Loucy (cell line): ENCODE measurements around the gene RIPOR3.

Experiments used
- H2AFZ ChIP-seq: fragments of 200-600 bp; sonication (generic); 2 replicates; pipeline ENCODE4 v1.6.0; 2016; ENCODE audit warnings: antibody characterized with exemption, mild to moderate bottlenecking, low read length, moderate library complexity
- H3F3A ChIP-seq: fragments of 200-600 bp; 2 replicates; pipeline ENCODE4 v1.6.0; 2016; ENCODE audit warnings: antibody characterized with exemption, low read depth, mild to moderate bottlenecking
- H3K27me3 ChIP-seq: fragments of 200-600 bp; sonication (generic); 2 replicates; pipeline ENCODE4 v1.6.1; 2014; ENCODE audit warnings: low read length, mild to moderate bottlenecking; ENCODE audit not compliant: insufficient read depth, poor library complexity, severe bottlenecking
- H3K36me3 ChIP-seq: fragments of 200-600 bp; sonication (generic); 2 replicates; pipeline ENCODE4 v1.6.1; 2016; ENCODE audit warnings: low read length; ENCODE audit not compliant: insufficient read depth
- H3K4me1 ChIP-seq: fragments of 200-600 bp; sonication (generic); 2 replicates; pipeline ENCODE4 v1.5.1; 2014; ENCODE audit warnings: low read length, mild to moderate bottlenecking; ENCODE audit not compliant: insufficient read depth, poor library complexity, severe bottlenecking
- H3K4me2 ChIP-seq: fragments of 200-600 bp; sonication (generic); 2 replicates; pipeline ENCODE4 v1.6.0; 2014; ENCODE audit warnings: antibody characterized with exemption, low read length, low read depth, mild to moderate bottlenecking; ENCODE audit not compliant: poor library complexity, severe bottlenecking
- H3K4me3 ChIP-seq: fragments of 200-600 bp; sonication (generic); 2 replicates; pipeline ENCODE4 v1.5.1; 2014; ENCODE audit warnings: low read length, mild to moderate bottlenecking, mixed read lengths; ENCODE audit not compliant: poor library complexity, severe bottlenecking
- H3K79me2 ChIP-seq: fragments of 200-600 bp; sonication (generic); 2 replicates; pipeline ENCODE4 v1.6.1; 2014; ENCODE audit warnings: low read length; ENCODE audit not compliant: insufficient read depth
- H3K9ac ChIP-seq: fragments of 200-600 bp; sonication (generic); 2 replicates; pipeline ENCODE4 v1.6.0; 2014; ENCODE audit warnings: mild to moderate bottlenecking, low read depth, low read length, moderate library complexity; ENCODE audit not compliant: poor library complexity, severe bottlenecking
- H3K9me2 ChIP-seq: fragments of 200-600 bp; sonication (generic); replicated peaks from 2 replicates; pipeline ENCODE4 v1.6.1; 2016; ENCODE audit warnings: low read depth, low read length, mixed read lengths
- H3K9me3 ChIP-seq: fragments of 200-600 bp; sonication (generic); 2 replicates; pipeline ENCODE4 v1.6.1; 2014; ENCODE audit warnings: mild to moderate bottlenecking, antibody characterized with exemption, low read length, low read depth; ENCODE audit not compliant: insufficient read depth
- H4K20me1 ChIP-seq: fragments of 200-600 bp; sonication (generic); 2 replicates; pipeline ENCODE4 v1.6.0; 2014; ENCODE audit warnings: antibody characterized with exemption, low read length, mild to moderate bottlenecking; ENCODE audit not compliant: insufficient read depth, poor library complexity, severe bottlenecking
- CTCF ChIP-seq: fragments of 200-600 bp; sonication (generic); conservative IDR thresholded peaks from 2 replicates; pipeline ENCODE4 v1.5.1; 2014; ENCODE audit warnings: mild to moderate bottlenecking, antibody characterized with exemption, low read length
- EZH2phosphoT487 ChIP-seq: fragments of 200-600 bp; IDR thresholded peaks from 2 replicates; pipeline ENCODE4 v1.6.1; 2018; ENCODE audit warnings: antibody characterized with exemption, mild to moderate bottlenecking, moderate library complexity, borderline replicate concordance

Gene RIPOR3

GRCh38 chr20:50728981-50729874, 37.9 kb upstream of the RIPOR3 start:
- H3K9me3 ChIP-seq, result no peaks in the 10 kb centered on the region
- H3K4me3 ChIP-seq, result no peak overlapping the region
- H3K9me2 ChIP-seq, result no peaks in the 10 kb centered on the region
- H2AFZ ChIP-seq, result no peak overlapping the region
- no peak overlapping the region for H3K4me2 ChIP-seq
- no peaks in the 10 kb centered on the region for H3K27me3 ChIP-seq
- H3F3A ChIP-seq, result no peaks in the 10 kb centered on the region
- peaks cover 14% of the 10 kb centered on the region; the same call in 1 of the 2 replicates for H3K79me2 ChIP-seq
- no peaks in the 10 kb centered on the region for H3K36me3 ChIP-seq
- H3K9ac ChIP-seq, result no peak overlapping the region
- H3K4me1 ChIP-seq, result peaks cover 20% of the 10 kb centered on the region
- peaks cover 6% of the 10 kb centered on the region for H4K20me1 ChIP-seq
- TF ChIP-seq CTCF (no peak), EZH2phosphoT487 (no peak)

- H2AFZ ChIP-seq, result no peak overlapping the region
- H3K9ac ChIP-seq, result no peak overlapping the region
- H3K4me2 ChIP-seq, result no peak overlapping the region
Measured at GRCh38 chr20:50728486-50728980, 37.2 kb upstream of the RIPOR3 start.

GRCh38 chr20:50727792-50728485, 36.6 kb upstream of the RIPOR3 start:
- Histone ChIP-seq H3K4me1 (peaks cover 15% of the 10 kb centered on the region), H3K79me2 (peaks cover 13% of the 10 kb centered on the region; the same call in 1 of the 2 replicates), H2AFZ (no peak overlapping the region), H4K20me1 (peaks cover 6% of the 10 kb centered on the region), H3K9me2 (no peaks in the 10 kb centered on the region), H3K9ac (no peak overlapping the region), H3F3A (no peaks in the 10 kb centered on the region), H3K27me3 (no peaks in the 10 kb centered on the region), H3K36me3 (no peaks in the 10 kb centered on the region), H3K9me3 (no peaks in the 10 kb centered on the region), H3K4me3 (no peak overlapping the region), H3K4me2 (no peak overlapping the region)
- TF ChIP-seq EZH2phosphoT487 (no peak), CTCF (no peak)

More at GRCh38 chr20:50728486-50728980, 37.2 kb upstream of the RIPOR3 start:
- Histone ChIP-seq H3K36me3 (no peaks in the 10 kb centered on the region), H4K20me1 (peaks cover 6% of the 10 kb centered on the region), H3K79me2 (peaks cover 14% of the 10 kb centered on the region; the same call in 1 of the 2 replicates), H3K9me2 (no peaks in the 10 kb centered on the region), H3K27me3 (no peaks in the 10 kb centered on the region), H3K9me3 (no peaks in the 10 kb centered on the region), H3K4me1 (peaks cover 18% of the 10 kb centered on the region), H3K4me3 (no peak overlapping the region), H3F3A (no peaks in the 10 kb centered on the region)
- TF ChIP-seq EZH2phosphoT487 (no peak), CTCF (no peak)
